Measurements from ENCODE around the gene KLHL26.

KLHL26 gene

DNA sequence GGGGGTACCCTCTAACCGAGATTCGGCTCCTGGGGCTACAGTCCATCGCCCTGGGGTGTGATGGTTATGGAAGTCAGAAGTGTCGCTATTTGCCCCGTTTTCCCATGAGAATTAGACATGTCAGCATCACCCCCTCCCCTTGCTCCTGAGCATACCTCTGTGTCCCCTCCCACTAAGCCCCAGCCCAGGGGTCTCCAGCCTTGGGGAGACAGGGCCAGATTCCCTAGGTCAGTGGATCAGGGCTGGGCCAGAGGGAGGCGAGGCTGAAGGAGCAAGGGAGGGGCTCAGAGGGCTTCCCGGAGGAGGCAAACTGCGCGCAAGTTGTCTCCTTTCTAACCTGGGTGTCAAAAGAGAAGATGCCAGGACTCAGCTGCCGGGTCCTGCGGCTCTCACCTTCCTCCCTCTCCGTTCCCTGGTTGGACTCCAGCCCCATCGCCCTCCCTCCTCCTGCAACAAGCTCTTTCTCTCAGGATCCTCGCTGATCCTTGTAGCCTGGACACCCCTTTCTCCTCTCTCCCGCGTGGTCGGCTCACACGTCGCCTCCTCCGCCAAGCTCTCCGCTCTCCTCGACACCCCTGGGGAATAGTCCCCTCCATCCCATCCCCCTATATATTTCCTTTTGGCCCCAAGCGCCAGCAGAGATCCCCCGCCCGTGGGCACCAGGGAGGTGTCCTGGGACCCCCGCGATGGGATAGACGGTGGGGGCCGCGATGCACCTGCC lies 24.6 kb upstream of the KLHL26 start:
- TF ChIP-seq, protein P1, sequence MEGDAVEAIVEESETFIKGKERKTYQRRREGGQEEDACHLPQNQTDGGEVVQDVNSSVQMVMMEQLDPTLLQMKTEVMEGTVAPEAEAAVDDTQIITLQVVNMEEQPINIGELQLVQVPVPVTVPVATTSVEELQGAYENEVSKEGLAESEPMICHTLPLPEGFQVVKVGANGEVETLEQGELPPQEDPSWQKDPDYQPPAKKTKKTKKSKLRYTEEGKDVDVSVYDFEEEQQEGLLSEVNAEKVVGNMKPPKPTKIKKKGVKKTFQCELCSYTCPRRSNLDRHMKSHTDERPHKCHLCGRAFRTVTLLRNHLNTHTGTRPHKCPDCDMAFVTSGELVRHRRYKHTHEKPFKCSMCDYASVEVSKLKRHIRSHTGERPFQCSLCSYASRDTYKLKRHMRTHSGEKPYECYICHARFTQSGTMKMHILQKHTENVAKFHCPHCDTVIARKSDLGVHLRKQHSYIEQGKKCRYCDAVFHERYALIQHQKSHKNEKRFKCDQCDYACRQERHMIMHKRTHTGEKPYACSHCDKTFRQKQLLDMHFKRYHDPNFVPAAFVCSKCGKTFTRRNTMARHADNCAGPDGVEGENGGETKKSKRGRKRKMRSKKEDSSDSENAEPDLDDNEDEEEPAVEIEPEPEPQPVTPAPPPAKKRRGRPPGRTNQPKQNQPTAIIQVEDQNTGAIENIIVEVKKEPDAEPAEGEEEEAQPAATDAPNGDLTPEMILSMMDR (IDR thresholded peaks at IDR 0.05; ENCODE audit: borderline replicate concordance, insufficient read depth, low read depth, low read length) = no peak
- H3K4me3 ChIP-seq (ENCODE audit: low read depth, low read length) = no peak overlapping the region

DNA sequence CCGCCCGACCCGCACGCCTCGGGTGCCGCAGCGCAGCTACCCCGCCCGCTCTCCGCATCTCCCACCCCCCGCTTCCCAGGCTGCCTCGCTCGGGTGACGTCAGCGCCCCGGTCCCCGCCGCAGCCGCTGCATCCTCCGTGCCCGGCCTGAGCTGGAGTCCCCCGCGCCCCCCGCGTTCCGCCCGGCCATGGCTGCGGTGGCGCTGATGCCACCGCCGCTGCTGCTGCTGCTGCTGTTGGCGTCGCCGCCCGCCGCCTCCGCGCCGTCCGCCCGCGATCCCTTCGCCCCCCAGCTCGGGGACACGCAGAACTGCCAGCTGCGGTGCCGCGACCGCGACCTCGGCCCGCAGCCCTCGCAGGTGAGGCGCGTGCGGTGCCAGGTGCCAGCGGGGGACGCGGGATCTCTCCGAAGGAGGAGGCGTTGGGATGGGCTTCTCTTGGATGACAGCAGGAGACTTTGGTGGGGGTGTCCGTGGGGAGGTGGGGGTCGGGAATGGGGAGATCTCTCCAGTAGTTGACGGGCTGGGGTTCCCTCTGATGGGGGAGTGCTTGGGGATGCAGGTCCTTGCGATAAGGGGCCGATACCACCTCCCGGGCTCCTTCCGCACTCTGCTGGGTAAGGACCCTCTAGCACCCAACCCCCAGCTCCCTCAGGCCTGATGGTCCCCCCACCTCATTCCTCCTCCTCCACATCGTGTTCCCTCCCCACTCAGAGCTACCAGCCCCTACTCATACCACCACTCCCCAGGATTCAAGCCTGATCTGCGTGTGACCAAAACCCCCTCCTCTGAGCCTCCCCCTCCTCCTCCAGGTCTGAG lies 23.8 kb upstream of the KLHL26 start, which contains the start of gene TMEM59L:
TSS of gene TMEM59L (plus strand) at position 99 of the 817 bp plus-strand sequence. CDS start at position 188, 89 bp downstream.
- no peak within 1 kb of the TSS for H3K4me3 ChIP-seq (ENCODE audit: low read depth, low read length)
- TF ChIP-seq, protein P1 (IDR thresholded peaks at IDR 0.05; ENCODE audit: borderline replicate concordance, insufficient read depth, low read depth, low read length) = no peak

- no peak overlapping the region for H3K4me3 ChIP-seq (ENCODE audit: low read depth, low read length)
- TF ChIP-seq, protein P1 (IDR thresholded peaks at IDR 0.05; ENCODE audit: borderline replicate concordance, insufficient read depth, low read depth, low read length) = no peak
Observed at GRCh38 chr19:18613589-18614234, 23.1 kb upstream of the KLHL26 start.

DNA sequence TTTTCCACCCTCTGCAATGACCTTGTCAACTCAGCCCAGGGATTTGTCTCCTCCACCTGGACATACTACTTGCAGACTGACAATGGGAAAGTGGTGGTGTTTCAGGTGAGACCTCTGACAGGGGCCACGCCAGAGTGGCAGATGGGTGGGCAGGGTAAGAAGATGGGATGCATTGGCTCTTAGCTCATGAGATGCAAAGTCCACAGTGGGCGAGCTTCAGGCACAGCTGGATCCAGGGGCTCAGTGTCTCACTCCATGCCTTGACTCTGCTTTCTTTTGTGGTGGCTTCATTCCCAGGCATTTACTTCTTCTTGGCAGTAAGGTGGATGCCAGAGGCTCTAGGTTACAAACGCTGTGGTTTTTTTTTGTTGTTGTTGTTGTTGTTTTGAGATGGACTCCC lies 20.8 kb upstream of the KLHL26 start:
- TF ChIP-seq, protein P1 (IDR thresholded peaks at IDR 0.05; ENCODE audit: borderline replicate concordance, insufficient read depth, low read depth, low read length) = no peak
- H3K4me3 ChIP-seq (ENCODE audit: low read depth, low read length) = no peak overlapping the region

DNA sequence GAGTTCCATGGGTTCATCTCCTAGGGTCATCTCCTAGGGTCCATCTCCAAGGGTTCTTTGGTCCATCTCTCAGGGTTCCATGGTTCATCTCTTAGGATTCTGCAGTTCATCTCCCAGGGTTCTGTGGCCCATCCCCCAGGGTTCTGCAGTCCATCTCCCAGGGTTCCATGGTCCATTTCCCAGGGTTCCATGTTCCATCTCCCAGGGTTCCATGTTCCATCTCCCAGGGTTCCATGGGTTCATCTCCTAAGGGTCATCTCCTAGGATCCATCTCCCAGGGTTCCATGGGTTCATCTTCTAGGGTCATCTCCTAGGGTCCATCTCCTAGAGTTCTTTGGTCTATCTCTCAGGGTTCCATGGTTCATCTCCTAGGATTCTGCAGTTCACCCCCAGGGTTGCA lies 19.3 kb upstream of the KLHL26 start:
- no peak overlapping the region for H3K4me3 ChIP-seq (ENCODE audit: low read depth, low read length)
- TF ChIP-seq, protein P1 (IDR thresholded peaks at IDR 0.05; ENCODE audit: borderline replicate concordance, insufficient read depth, low read depth, low read length) = no peak

- no peak overlapping the region for H3K4me3 ChIP-seq (ENCODE audit: low read depth, low read length)
- TF ChIP-seq, protein P1 (IDR thresholded peaks at IDR 0.05; ENCODE audit: borderline replicate concordance, insufficient read depth, low read depth, low read length) = no peak
Observed at GRCh38 chr19:18618236-18618635, 18.6 kb upstream of the KLHL26 start.

All from GM12875 (cell line).